H9 (cell line): ENCODE results near the gene TMEM80. TPM values are rescaled to one million over a fixed set of nuclear protein-coding genes. Genes with fewer than 3 reads are reported as not detected.

ENCODE experiments used
- DNase-seq: peaks from one replicate; pipeline ENCODE4 v3.0.0-alpha.2; 2017
- H2AFZ ChIP-seq: one replicate; pipeline ENCODE4 v1.6.1; 2013; ENCODE audit warnings: mild to moderate bottlenecking, low read length, control low read depth, moderate library complexity
- H2AK5ac ChIP-seq: 2 replicates; pipeline ENCODE4 v1.6.1; 2013; ENCODE audit warnings: low read length, control low read depth, mixed read lengths; ENCODE audit not compliant: insufficient read length
- H2BK120ac ChIP-seq: one replicate; pipeline ENCODE4 v1.6.1; 2013; ENCODE audit warnings: low read depth, mild to moderate bottlenecking, low read length, control low read depth, inconsistent platforms; ENCODE audit not compliant: poor library complexity, severe bottlenecking
- H2BK12ac ChIP-seq: 2 replicates; pipeline ENCODE4 v1.6.1; 2013; ENCODE audit warnings: low read length, control low read depth, mixed read lengths, low read depth; ENCODE audit not compliant: insufficient read length
- H2BK15ac ChIP-seq: 2 replicates; pipeline ENCODE4 v1.6.1; 2013; ENCODE audit warnings: low read depth, low read length, control low read depth
- H2BK20ac ChIP-seq: one replicate; pipeline ENCODE4 v1.6.1; 2013; ENCODE audit warnings: low read depth, mild to moderate bottlenecking, low read length, control low read depth, inconsistent platforms; ENCODE audit not compliant: poor library complexity, severe bottlenecking
- H2BK5ac ChIP-seq: 2 replicates; pipeline ENCODE4 v1.6.1; 2013; ENCODE audit warnings: low read length, control low read depth, mixed read lengths; ENCODE audit not compliant: insufficient read length
- H3K14ac ChIP-seq: 2 replicates; pipeline ENCODE4 v1.6.1; 2013; ENCODE audit warnings: low read length, control low read depth; ENCODE audit not compliant: insufficient read depth
- H3K18ac ChIP-seq: 2 replicates; pipeline ENCODE4 v1.6.1; 2013; ENCODE audit warnings: low read depth, mild to moderate bottlenecking, mixed read lengths, low read length, control low read depth; ENCODE audit not compliant: insufficient read length
- H3K23ac ChIP-seq: 2 replicates; pipeline ENCODE4 v1.6.1; 2013; ENCODE audit warnings: low read length, control low read depth, mixed read lengths, low read depth; ENCODE audit not compliant: insufficient read length
- H3K23me2 ChIP-seq: 2 replicates; pipeline ENCODE4 v1.6.1; 2013; ENCODE audit warnings: low read depth, mild to moderate bottlenecking, mixed read lengths, low read length, control low read depth; ENCODE audit not compliant: insufficient read length, poor library complexity, severe bottlenecking
- H3K27ac ChIP-seq: 2 replicates; pipeline ENCODE4 v1.5.1; 2013; ENCODE audit warnings: low read length, control low read depth, mixed read lengths, low read depth; ENCODE audit not compliant: insufficient read length
- H3K27me3 ChIP-seq: 2 replicates; pipeline ENCODE4 v1.6.1; 2013; ENCODE audit warnings: low read length, control low read depth, inconsistent platforms; ENCODE audit not compliant: insufficient read depth
- H3K4ac ChIP-seq: 2 replicates; pipeline ENCODE4 v1.6.1; 2013; ENCODE audit warnings: low read depth, mild to moderate bottlenecking, control low read depth, inconsistent platforms, low read length, moderate library complexity
- H3K4me1 ChIP-seq: 2 replicates; pipeline ENCODE4 v1.6.1; 2013; ENCODE audit warnings: low read length, control low read depth, inconsistent platforms; ENCODE audit not compliant: insufficient read depth
- H3K4me2 ChIP-seq: 2 replicates; pipeline ENCODE4 v1.6.1; 2013; ENCODE audit warnings: low read length, control low read depth, mixed read lengths; ENCODE audit not compliant: insufficient read length, insufficient read depth
- H3K56ac ChIP-seq: 2 replicates; pipeline ENCODE4 v1.6.1; 2013; ENCODE audit warnings: low read depth, mild to moderate bottlenecking, mixed read lengths, low read length, control low read depth; ENCODE audit not compliant: insufficient read length
- H3K79me1 ChIP-seq: 2 replicates; pipeline ENCODE4 v1.6.1; 2013; ENCODE audit warnings: low read depth, mild to moderate bottlenecking, moderate library complexity, low read length, control low read depth, inconsistent platforms; ENCODE audit not compliant: insufficient read depth, poor library complexity, severe bottlenecking
- H3K79me2 ChIP-seq: 2 replicates; pipeline ENCODE4 v1.6.1; 2013; ENCODE audit warnings: low read length, control low read depth, inconsistent platforms; ENCODE audit not compliant: insufficient read depth
- H3K9ac ChIP-seq: 2 replicates; pipeline ENCODE4 v1.6.1; 2013; ENCODE audit warnings: low read length, control low read depth, mixed read lengths; ENCODE audit not compliant: insufficient read length; ENCODE audit errors: extremely low read depth
- H3K9me3 ChIP-seq: one replicate; pipeline ENCODE4 v1.6.1; 2013; ENCODE audit warnings: low read depth, low read length, inconsistent platforms; ENCODE audit not compliant: control insufficient read depth
- H3T11ph ChIP-seq: one replicate; pipeline ENCODE4 v1.6.1; 2013; ENCODE audit warnings: mild to moderate bottlenecking, low read length, control low read depth, inconsistent platforms
- H4K20me1 ChIP-seq: one replicate; pipeline ENCODE4 v1.6.1; 2013; ENCODE audit not compliant: control insufficient read depth, insufficient read length, insufficient read depth
- H4K5ac ChIP-seq: 2 replicates; pipeline ENCODE4 v1.6.1; 2013; ENCODE audit warnings: low read depth, mild to moderate bottlenecking, mixed read lengths, low read length, control low read depth; ENCODE audit not compliant: insufficient read length
- H4K8ac ChIP-seq: replicated peaks from 2 replicates; pipeline ENCODE4 v1.6.1; 2013; ENCODE audit warnings: low read length, control low read depth, mixed read lengths, low read depth; ENCODE audit not compliant: insufficient read length
- H4K91ac ChIP-seq: 2 replicates; pipeline ENCODE4 v1.6.1; 2013; ENCODE audit warnings: low read depth, mild to moderate bottlenecking, moderate library complexity, mixed read lengths, low read length, control low read depth; ENCODE audit not compliant: insufficient read length
- H3K27ac Mint-ChIP-seq, 3 experiments: 2 replicates in 2 of 3; 3 replicates in 1 of 3; pipeline ENCODE4 v1.8.0; 2020 to 2021; ENCODE audit warnings: mixed read lengths in 3 of 3, mild to moderate bottlenecking in 1 of 3, moderate library complexity in 1 of 3
- H3K27me3 Mint-ChIP-seq: 2 replicates; pipeline ENCODE4 v1.8.0; 2021; ENCODE audit warnings: low read depth, mild to moderate bottlenecking, moderate library complexity, mixed read lengths
- H3K36me3 Mint-ChIP-seq, 3 experiments: 2 replicates in 2 of 3; 3 replicates in 1 of 3; pipeline ENCODE4 v1.8.0; 2020 to 2021; ENCODE audit warnings: low read depth in 3 of 3, mixed read lengths in 3 of 3; ENCODE audit not compliant: insufficient read depth in 1 of 3
- H3K4me1 Mint-ChIP-seq, 2 experiments: 2 replicates each; pipeline ENCODE4 v1.8.0; 2020; ENCODE audit warnings: mixed read lengths in 2 of 2
- H3K4me3 Mint-ChIP-seq, 2 experiments: 2 replicates in 1 of 2; 3 replicates in 1 of 2; pipeline ENCODE4 v1.8.0; 2020 to 2021; ENCODE audit warnings: mild to moderate bottlenecking in 2 of 2, mixed read lengths in 2 of 2, moderate library complexity in 1 of 2
- H3K9me3 Mint-ChIP-seq, 2 experiments: 2 replicates in 1 of 2; 3 replicates in 1 of 2; pipeline ENCODE4 v1.8.0; 2020; ENCODE audit warnings: mild to moderate bottlenecking in 2 of 2, mixed read lengths in 2 of 2, moderate library complexity in 1 of 2
- WGBS: extraction: QIAGEN DNeasy Blood & Tissue Kit; methylation state at CpG from one replicate; pipeline ENCODE4 v1.1.7; 2013; ENCODE audit warnings: missing lambda C conversion rate, low lambda C conversion rate, mixed read lengths; ENCODE audit not compliant: insufficient read length; ENCODE audit errors: extremely low coverage; 5-methylcytosine and 5-hydroxymethylcytosine counted together
- total RNA-seq: library from RNA; stranded (reverse); gene quantifications from 2 replicates; pipeline ENCODE4 v1.2.1, GENCODE V29; 2021
- TF ChIP-seq, protein P1 (sequence below): fragments of 200-600 bp; sonication (generic); conservative IDR thresholded peaks from 3 replicates; pipeline ENCODE4 v1.8.0; 2021; ENCODE audit warnings: antibody characterized with exemption, mild to moderate bottlenecking

TMEM80 gene
- total RNA-seq, 1 experiment from 2014 or later = 23.6 TPM

DNA sequence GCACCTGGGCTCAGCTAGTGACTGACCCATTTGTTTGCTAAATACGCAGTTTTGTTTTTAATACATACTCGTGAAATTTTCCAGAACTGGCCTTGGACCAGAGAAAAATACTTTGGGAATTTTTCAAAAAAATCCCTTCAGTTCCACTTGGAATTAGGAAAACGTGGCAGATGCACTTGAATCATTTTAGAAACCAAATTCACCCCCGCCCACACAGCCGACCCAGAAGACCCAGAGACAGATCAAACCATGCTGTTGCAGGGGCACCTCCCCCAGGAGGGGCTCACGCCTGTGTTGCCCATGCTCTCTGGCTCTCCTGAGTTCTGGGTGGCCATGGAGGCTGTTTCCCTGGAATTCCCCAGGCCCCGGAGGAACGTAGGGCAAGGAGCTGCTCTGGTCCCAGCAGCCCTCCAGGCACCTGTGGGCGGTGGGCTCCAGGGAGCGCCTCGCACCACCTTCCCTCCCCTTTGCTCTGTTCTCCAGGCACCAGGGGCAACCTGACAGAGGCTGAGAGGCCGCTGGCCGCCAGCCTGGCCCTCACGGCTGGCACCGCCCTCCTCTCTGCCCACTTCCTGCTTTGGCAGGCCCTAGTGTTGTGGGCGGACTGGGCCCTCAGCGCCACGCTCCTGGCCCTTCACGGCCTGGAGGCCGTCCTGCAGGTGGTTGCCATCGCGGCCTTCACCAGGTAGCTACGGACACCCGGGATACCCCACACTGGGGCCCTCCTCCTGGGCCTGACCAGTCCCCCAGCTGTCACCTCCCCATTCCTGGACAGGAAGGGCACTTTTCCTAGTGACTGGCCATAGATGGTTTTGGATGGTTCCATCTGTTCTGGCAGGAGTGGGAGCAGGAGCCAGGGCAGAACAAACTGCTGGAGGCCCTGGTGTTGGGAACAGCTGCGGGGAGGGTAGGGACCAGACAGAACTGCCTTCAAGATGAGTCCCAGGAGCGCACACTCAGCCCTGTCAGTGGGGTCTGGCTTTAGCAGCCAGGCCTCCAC lies 7.1 kb downstream of the TMEM80 start:
- no peak overlapping the region for H3T11ph ChIP-seq
- Mint-ChIP-seq H3K36me3 (peaks cover 2 to 12% (median 12%) of the 10 kb centered on the region in 3 experiments; a peak in 5 of 7 replicates), H3K4me3 (no peak overlapping the region), H3K27ac (peak overlapping the region in 1 of 3 experiments; percentile 24; a peak in 1 of 7 replicates), H3K27me3 (no peaks in the 10 kb centered on the region), H3K9me3 (no peaks in the 10 kb centered on the region), H3K4me1 (peaks cover 15 to 23% of the 10 kb centered on the region in 2 experiments)
- no peak overlapping the region for H2BK5ac ChIP-seq
- H3K4me1 ChIP-seq = peaks cover 4% of the 10 kb centered on the region; the same call in 1 of the 2 replicates
- H4K91ac ChIP-seq = no peak overlapping the region
- H3K9me3 ChIP-seq = no peaks in the 10 kb centered on the region
- H2BK15ac ChIP-seq = no peak overlapping the region
- H3K4me2 ChIP-seq = no peak overlapping the region
- DNase-seq = no peak
- H3K56ac ChIP-seq = no peak overlapping the region
- H3K79me1 ChIP-seq = no peaks in the 10 kb centered on the region
- no peak overlapping the region for H2BK120ac ChIP-seq
- no peak overlapping the region for H3K4ac ChIP-seq
- H2AK5ac ChIP-seq = no peak overlapping the region
- no peak overlapping the region for H4K8ac ChIP-seq
- TF ChIP-seq, protein P1, sequence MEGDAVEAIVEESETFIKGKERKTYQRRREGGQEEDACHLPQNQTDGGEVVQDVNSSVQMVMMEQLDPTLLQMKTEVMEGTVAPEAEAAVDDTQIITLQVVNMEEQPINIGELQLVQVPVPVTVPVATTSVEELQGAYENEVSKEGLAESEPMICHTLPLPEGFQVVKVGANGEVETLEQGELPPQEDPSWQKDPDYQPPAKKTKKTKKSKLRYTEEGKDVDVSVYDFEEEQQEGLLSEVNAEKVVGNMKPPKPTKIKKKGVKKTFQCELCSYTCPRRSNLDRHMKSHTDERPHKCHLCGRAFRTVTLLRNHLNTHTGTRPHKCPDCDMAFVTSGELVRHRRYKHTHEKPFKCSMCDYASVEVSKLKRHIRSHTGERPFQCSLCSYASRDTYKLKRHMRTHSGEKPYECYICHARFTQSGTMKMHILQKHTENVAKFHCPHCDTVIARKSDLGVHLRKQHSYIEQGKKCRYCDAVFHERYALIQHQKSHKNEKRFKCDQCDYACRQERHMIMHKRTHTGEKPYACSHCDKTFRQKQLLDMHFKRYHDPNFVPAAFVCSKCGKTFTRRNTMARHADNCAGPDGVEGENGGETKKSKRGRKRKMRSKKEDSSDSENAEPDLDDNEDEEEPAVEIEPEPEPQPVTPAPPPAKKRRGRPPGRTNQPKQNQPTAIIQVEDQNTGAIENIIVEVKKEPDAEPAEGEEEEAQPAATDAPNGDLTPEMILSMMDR = no peak
- H3K14ac ChIP-seq = no peak overlapping the region
- H3K23ac ChIP-seq = no peak overlapping the region
- no peaks in the 10 kb centered on the region for H3K27me3 ChIP-seq
- no CpG with 5 or more reads among the region's 26 CpGs for WGBS
- no peak overlapping the region for H3K18ac ChIP-seq
- H3K79me2 ChIP-seq = no peaks in the 10 kb centered on the region
- H4K5ac ChIP-seq = no peak overlapping the region
- no peak overlapping the region for H2BK20ac ChIP-seq
- H4K20me1 ChIP-seq = no peaks in the 10 kb centered on the region
- peaks cover 3% of the 10 kb centered on the region for H3K23me2 ChIP-seq
- no peak overlapping the region for H2AFZ ChIP-seq
- H2BK12ac ChIP-seq = no peak overlapping the region
- H3K9ac ChIP-seq = no peak overlapping the region
- H3K27ac ChIP-seq = no peak overlapping the region
